VCaP (cell line): Measurements from ENCODE around the gene LCMT2.
"Not testable (repeated sequence)": the region's sequence is repeated elsewhere in the genome, so short reads cannot be mapped to it uniquely, and the experiment has no call there.

Source experiments
- H3K27ac ChIP-seq: fragments of 450-650 bp; 2 replicates; pipeline ENCODE4 v1.5.1; 2017
- CTCF ChIP-seq: fragments of 450-650 bp; conservative IDR thresholded peaks from 2 replicates; pipeline ENCODE4 v1.5.1; 2017; ENCODE audit warnings: mild to moderate bottlenecking, moderate library complexity

LCMT2 gene

DNA sequence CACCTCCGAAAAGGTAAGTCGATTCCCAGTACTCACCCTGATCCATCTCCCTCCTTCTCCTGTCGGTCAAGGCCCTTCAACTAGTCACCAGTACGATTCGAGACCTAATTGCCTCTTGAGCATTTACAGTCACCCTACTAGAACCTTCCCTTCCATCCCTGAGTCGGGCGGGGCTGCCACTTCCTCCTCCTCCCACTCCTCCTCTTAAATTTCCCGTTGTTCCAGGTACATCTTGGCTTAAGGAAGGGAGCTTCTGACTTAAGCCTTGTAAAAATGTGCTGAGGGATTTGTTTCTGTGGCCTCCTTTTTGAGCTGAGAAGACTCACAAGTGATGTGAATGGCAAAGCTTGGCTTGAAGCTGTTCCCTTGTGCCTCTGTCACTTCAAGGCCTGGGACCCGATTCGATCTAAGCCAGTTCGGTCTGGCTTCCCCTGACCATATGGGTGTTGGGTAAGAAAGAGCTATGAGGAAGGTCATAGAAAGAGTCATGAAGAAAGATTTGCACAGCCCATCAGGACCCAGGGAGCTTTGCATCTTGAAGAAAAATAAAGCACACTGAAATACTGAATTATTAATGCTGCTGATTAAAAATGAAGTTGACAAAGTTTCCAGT, 28.1 kb downstream of the LCMT2 start, which contains the start of gene TGM7:
Gene TGM7, minus strand, starts transcription at position 51 of the 613 bp plus-strand sequence.
- no peak within 1 kb of the TSS for H3K27ac ChIP-seq
- no peak for TF ChIP-seq CTCF

DNA sequence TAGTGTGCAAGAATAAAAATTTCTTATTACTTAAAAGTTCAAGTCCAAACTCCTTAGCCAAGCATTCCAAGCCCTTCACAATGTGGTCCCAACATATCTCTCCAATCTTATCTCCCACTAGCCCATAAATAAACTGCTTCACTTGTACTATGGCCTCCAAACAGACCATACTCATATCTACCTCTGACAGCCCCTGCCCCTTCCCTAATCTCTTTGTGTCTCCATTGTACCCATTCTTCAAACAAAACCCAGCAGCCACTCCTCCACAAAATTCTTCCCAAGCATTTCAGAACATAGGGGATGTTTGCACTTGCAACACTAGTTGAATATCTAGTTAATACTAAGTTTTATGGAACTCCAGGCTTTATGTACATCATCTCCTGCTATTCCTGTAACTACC, 30.5 kb downstream of the LCMT2 start:
- TF ChIP-seq CTCF, result no peak
- no peak overlapping the region for H3K27ac ChIP-seq

DNA sequence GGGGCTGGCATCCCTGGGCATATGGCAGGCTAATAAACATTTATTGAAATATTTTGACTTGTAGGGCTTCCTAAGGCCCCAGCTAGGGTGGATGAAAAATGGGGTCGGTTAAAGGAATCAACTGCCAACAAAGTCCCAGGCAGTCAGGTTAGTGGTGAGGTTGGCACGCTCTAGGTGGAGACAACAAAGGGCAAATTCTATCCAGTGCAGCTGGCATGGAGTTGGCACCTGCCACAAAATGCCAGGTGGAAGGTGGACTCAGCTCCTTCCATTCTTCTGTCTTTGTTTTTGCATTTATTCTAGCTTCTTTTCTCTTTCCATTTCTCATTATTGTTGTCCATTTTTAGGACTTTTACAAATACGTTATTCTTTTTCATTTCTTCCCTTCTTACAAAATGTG, 31.0 kb downstream of the LCMT2 start:
- no peak for TF ChIP-seq CTCF
- H3K27ac ChIP-seq, result no peak overlapping the region

DNA sequence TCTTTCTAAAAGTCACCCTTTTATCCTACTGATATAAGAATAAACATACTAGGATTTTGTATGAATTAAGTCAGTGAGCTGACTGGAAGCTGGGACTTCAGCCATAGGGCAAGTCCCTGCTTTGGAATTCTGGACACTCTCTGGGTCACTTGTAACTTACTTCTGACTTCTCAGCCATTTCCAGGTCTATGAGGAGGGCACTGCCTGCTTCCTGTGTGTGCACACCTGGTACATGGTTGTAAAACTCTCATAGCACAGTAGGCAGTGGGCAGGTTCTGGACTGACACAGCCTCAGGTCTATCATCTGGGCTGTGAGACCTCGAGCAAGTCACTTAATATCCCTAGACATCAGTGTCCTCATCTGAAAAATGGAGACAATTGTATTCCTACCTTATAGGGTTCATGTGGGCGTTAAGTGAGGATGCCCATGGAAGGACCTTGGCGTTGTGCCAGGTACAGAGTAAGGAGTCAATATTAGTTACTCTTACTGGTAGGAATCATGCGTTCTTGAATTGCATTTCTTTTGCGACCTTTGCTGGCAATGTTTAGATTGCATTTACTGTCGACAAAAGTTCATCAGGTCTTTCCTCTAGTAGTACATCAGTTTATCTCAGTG, 36.2 kb downstream of the LCMT2 start:
- no peak for TF ChIP-seq CTCF
- peak overlapping the region; percentile 43 for H3K27ac ChIP-seq

DNA sequence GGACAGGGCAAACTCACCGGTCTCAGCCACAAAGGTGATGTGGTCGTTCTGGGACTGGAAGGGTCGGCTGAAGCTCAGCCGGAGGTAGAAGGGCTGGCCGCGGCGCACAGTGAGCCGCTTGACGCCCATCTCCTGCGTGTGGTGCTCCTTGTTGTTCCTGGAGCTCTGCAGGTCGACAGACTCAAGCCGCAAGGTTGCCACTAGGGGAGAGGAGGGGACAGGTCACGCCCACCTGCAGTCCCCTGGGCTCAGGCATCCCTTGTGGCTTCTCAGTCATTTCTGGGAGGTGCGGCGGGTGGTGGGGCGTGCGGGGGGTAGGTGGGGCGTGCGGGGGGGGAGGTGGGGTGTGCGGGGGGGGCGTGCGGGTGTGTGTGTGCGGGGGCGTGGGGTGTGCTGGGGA, 36.9 kb downstream of the LCMT2 start:
- H3K27ac ChIP-seq, result no peak overlapping the region
- TF ChIP-seq CTCF, result no peak

- no peak for TF ChIP-seq CTCF
- H3K27ac ChIP-seq, result no peak overlapping the region
These were observed 37.8 kb downstream of the LCMT2 start for GRCh38 chr15:43292375-43293078.

DNA sequence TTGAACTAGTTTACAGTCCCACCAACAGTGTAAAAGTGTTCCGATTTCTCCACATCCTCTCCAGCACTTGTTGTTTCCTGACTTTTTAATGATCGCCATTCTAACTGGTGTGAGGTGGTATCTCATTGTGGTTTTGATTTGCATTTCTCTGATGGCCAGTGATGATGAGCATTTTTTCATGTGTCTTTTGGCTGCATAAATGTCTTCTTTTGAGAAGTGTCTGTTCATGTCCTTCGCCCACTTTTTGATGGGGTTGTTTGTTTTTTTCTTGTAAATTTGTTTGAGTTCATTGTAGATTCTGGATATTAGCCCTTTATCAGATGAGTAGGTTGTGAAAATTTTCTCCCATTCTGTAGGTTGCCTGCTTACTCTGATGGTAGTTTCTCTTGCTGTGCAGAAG, 40.7 kb downstream of the LCMT2 start:
- H3K27ac ChIP-seq, result not testable (repeated sequence)

DNA sequence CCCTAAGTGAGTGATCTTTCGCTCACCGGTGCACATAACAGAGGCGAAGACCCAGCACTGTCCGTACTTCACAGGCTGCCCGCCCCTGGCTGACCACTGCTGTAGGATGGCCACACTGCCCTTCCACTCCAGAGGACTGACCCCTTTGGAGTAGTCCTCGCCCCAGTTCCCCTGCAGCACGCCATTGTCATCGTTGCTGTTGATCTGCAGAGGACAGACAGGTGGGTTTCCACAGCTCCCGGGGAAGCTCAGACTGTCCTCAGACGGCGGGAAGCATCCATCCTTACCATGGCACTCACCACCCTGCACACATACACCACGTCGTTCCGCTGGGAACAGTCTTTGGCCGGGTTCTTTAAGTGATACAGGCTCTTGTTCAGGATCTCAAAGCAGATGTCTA, 43.1 kb downstream of the LCMT2 start:
- no peak for TF ChIP-seq CTCF
- no peak overlapping the region for H3K27ac ChIP-seq
